ENCODE data around the gene ZNF644. TPM values are rescaled to one million over a fixed set of nuclear protein-coding genes. Genes with fewer than 3 reads are reported as not detected.
"Not testable (repeated sequence)": the region's sequence is repeated elsewhere in the genome, so short reads cannot be mapped to it uniquely, and the experiment has no call there.

Gene ZNF644
- polyA plus RNA-seq, 3 donors, result 7.0 to 22.2 (median 17.6) TPM

DNA sequence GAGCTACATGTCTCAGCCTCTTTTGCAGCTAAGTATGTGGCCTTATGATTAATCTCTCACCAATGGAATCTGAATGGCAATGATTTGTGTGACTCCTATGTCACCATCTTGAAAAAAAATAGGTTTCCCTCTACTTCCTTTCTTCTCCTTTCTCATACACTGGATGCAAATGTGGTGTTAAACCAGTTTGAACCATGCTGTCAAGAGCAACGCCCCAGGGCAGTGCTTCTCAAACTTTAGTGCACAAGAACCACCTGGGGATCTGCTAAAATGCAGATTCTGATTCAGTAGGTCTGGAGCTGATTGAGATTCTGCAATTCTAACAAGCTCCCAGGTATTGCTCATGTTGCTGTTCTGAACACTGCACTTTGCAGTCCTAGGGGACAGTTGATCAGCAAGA is 44.7 kb upstream of the ZNF644 start:
- peaks cover 8 to 23% (median 17%) of the 10 kb centered on the region in 7 donors for H3K9me3 Mint-ChIP-seq
- no peaks in the 10 kb centered on the region for H3K27me3 ChIP-seq (ENCODE audit: control insufficient read depth in 2 of 2, insufficient read depth in 2 of 2, low read length in 2 of 2)
- peaks cover 8 to 9% of the 10 kb centered on the region in 2 donors for H3K9me3 ChIP-seq (replicated peaks in 1 of 2; ENCODE audit: control insufficient read depth in 1 of 2, insufficient read depth in 1 of 2, low read length in 2 of 2)
- no peak overlapping the region for H2AFZ ChIP-seq (ENCODE audit: insufficient read depth, low read depth, low read length, poor library complexity, severe bottlenecking)
- no peaks in the 10 kb centered on the region for H4K20me1 ChIP-seq (ENCODE audit: insufficient read depth, low read length)
- H3K27me3 Mint-ChIP-seq (ENCODE audit: low read depth in 3 of 3), result peaks cover 0 to 5% (median 0%) of the 10 kb centered on the region in 3 donors
- intact Hi-C loops (cut with micrococcal nuclease), result no loop called here
- H3K9ac ChIP-seq (ENCODE audit: insufficient read depth, low read length, poor library complexity, severe bottlenecking), result no peak overlapping the region
- H3K36me3 ChIP-seq (replicated peaks in 1 of 2; ENCODE audit: control insufficient read depth in 1 of 2, insufficient read depth in 2 of 2, low read length in 2 of 2), result no peaks in the 10 kb centered on the region
- no peaks in the 10 kb centered on the region for H3K36me3 Mint-ChIP-seq
- H3K27ac Mint-ChIP-seq, result no peak overlapping the region
- H3K4me3 Mint-ChIP-seq, result no peak overlapping the region
- no peak overlapping the region for H3K4me3 ChIP-seq (replicated peaks in 1 of 3; ENCODE audit: low read depth in 2 of 3, low read length in 3 of 3)
- no peak overlapping the region for H3K27ac ChIP-seq (ENCODE audit: low read depth in 1 of 2, low read length in 2 of 2)
- no peaks in the 10 kb centered on the region for H3K4me1 ChIP-seq (ENCODE audit: control insufficient read depth in 1 of 2, insufficient read depth in 2 of 2, low read length in 2 of 2)
- no peaks in the 10 kb centered on the region for H3K79me2 ChIP-seq (ENCODE audit: insufficient read depth, low read length)
- peaks cover 4% of the 10 kb centered on the region for H3K4me1 Mint-ChIP-seq
- 46% methylated on average over 1 of the region's 1 CpG for WGBS (ENCODE audit: insufficient coverage)
- no peak overlapping the region for H3K4me2 ChIP-seq (replicated peaks; ENCODE audit: extremely low read depth, low read length, poor library complexity, severe bottlenecking)
- TF ChIP-seq, protein P1, sequence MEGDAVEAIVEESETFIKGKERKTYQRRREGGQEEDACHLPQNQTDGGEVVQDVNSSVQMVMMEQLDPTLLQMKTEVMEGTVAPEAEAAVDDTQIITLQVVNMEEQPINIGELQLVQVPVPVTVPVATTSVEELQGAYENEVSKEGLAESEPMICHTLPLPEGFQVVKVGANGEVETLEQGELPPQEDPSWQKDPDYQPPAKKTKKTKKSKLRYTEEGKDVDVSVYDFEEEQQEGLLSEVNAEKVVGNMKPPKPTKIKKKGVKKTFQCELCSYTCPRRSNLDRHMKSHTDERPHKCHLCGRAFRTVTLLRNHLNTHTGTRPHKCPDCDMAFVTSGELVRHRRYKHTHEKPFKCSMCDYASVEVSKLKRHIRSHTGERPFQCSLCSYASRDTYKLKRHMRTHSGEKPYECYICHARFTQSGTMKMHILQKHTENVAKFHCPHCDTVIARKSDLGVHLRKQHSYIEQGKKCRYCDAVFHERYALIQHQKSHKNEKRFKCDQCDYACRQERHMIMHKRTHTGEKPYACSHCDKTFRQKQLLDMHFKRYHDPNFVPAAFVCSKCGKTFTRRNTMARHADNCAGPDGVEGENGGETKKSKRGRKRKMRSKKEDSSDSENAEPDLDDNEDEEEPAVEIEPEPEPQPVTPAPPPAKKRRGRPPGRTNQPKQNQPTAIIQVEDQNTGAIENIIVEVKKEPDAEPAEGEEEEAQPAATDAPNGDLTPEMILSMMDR (IDR thresholded peaks at IDR 0.05), result no peak
- DNase-seq, result no peak

DNA sequence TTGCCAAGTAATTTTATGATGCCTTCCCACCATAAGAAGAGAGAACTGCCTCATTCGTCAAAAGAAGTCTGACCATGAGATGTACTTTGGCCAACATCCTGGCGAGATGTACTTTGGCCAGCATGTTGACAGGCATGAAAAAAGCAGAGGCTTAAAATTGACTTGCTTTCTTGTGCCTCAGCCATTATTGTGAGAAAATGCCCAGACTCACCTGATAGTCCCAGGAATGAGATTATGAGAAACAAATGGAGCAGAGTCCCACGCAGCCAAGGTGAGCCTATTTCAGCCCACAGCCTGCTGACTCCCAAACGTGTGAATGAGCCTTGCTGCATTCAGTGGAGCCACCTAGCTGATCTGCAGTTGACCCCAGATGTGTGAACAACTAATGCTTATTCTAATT is 43.5 kb upstream of the ZNF644 start:
- Mint-ChIP-seq H3K27me3 (ENCODE audit: low read depth in 3 of 3) (peaks cover 0 to 2% (median 0%) of the 10 kb centered on the region in 3 donors), H3K9me3 (peaks cover 10 to 29% (median 17%) of the 10 kb centered on the region in 7 donors), H3K4me1 (peaks cover 4% of the 10 kb centered on the region), H3K27ac (no peak overlapping the region), H3K36me3 (no peaks in the 10 kb centered on the region), H3K4me3 (no peak overlapping the region)
- Histone ChIP-seq H3K4me2 (replicated peaks; ENCODE audit: extremely low read depth, low read length, poor library complexity, severe bottlenecking) (no peak overlapping the region), H2AFZ (ENCODE audit: insufficient read depth, low read depth, low read length, poor library complexity, severe bottlenecking) (no peak overlapping the region), H3K4me3 (replicated peaks in 1 of 3; ENCODE audit: low read depth in 2 of 3, low read length in 3 of 3) (no peak overlapping the region), H3K4me1 (ENCODE audit: control insufficient read depth in 1 of 2, insufficient read depth in 2 of 2, low read length in 2 of 2) (no peaks in the 10 kb centered on the region), H3K36me3 (replicated peaks in 1 of 2; ENCODE audit: control insufficient read depth in 1 of 2, insufficient read depth in 2 of 2, low read length in 2 of 2) (no peaks in the 10 kb centered on the region), H4K20me1 (ENCODE audit: insufficient read depth, low read length) (no peaks in the 10 kb centered on the region), H3K27me3 (ENCODE audit: control insufficient read depth in 2 of 2, insufficient read depth in 2 of 2, low read length in 2 of 2) (no peaks in the 10 kb centered on the region), H3K27ac (ENCODE audit: low read depth in 1 of 2, low read length in 2 of 2) (no peak overlapping the region), H3K9ac (ENCODE audit: insufficient read depth, low read length, poor library complexity, severe bottlenecking) (no peak overlapping the region), H3K79me2 (ENCODE audit: insufficient read depth, low read length) (no peaks in the 10 kb centered on the region), H3K9me3 (replicated peaks in 1 of 2; ENCODE audit: control insufficient read depth in 1 of 2, insufficient read depth in 1 of 2, low read length in 2 of 2) (peaks cover 8 to 9% of the 10 kb centered on the region in 2 donors)
- TF ChIP-seq, protein P1 (IDR thresholded peaks at IDR 0.05), result no peak
- 93% methylated on average over 3 of the region's 4 CpGs for WGBS (ENCODE audit: insufficient coverage)
- DNase-seq, result no peak
- intact Hi-C loops (cut with micrococcal nuclease), result no loop called here

DNA sequence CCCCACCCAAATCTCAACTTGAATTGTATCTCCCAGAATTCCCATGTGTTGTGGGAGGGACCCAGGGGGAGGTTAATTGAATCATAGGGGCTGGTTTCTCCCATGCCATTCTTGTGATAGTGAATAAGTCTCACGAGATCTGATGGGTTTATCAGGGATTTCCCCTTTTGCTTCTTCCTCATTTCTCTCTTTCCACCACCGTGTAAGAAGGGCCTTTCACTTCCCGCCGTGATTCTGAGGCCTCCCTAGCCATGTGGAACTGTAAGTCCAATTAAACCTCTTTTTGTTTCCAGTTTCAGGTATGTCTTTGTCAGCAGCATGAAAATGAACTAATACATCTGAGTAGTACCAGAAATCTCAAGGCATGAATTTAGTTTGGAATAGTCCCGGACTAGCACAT is 41.6 kb upstream of the ZNF644 start:
- H3K4me1 Mint-ChIP-seq; H3K79me2 ChIP-seq (ENCODE audit: insufficient read depth, low read length); H4K20me1 ChIP-seq (ENCODE audit: insufficient read depth, low read length); H3K4me2 ChIP-seq (replicated peaks; ENCODE audit: extremely low read depth, low read length, poor library complexity, severe bottlenecking); H3K36me3 Mint-ChIP-seq; H3K4me3 Mint-ChIP-seq; H3K27me3 ChIP-seq (ENCODE audit: control insufficient read depth in 2 of 2, insufficient read depth in 2 of 2, low read length in 2 of 2); H3K4me1 ChIP-seq (ENCODE audit: control insufficient read depth in 1 of 2, insufficient read depth in 2 of 2, low read length in 2 of 2); H2AFZ ChIP-seq (ENCODE audit: insufficient read depth, low read depth, low read length, poor library complexity, severe bottlenecking); H3K4me3 ChIP-seq (replicated peaks in 1 of 3; ENCODE audit: low read depth in 2 of 3, low read length in 3 of 3); intact Hi-C loops (cut with micrococcal nuclease); H3K9me3 ChIP-seq (replicated peaks in 1 of 2; ENCODE audit: control insufficient read depth in 1 of 2, insufficient read depth in 1 of 2, low read length in 2 of 2); H3K27me3 Mint-ChIP-seq (ENCODE audit: low read depth in 3 of 3); H3K9ac ChIP-seq (ENCODE audit: insufficient read depth, low read length, poor library complexity, severe bottlenecking); H3K27ac ChIP-seq (ENCODE audit: low read depth in 1 of 2, low read length in 2 of 2); H3K36me3 ChIP-seq (replicated peaks in 1 of 2; ENCODE audit: control insufficient read depth in 1 of 2, insufficient read depth in 2 of 2, low read length in 2 of 2): not testable (repeated sequence)
- no CpG with 5 or more reads among the region's 5 CpGs for WGBS (ENCODE audit: insufficient coverage)
- H3K9me3 Mint-ChIP-seq, result peaks cover 10 to 26% (median 14%) of the 10 kb centered on the region in 7 donors
- peak overlapping the region in 4 of 7 donors; percentile 6 to 37 (median 10) for H3K27ac Mint-ChIP-seq
- peak; percentile 18 to 61 (median 26) for DNase-seq

Data from CD14-positive monocyte (primary cell).